Heart left ventricle (tissue), 16 donors: ENCODE measurements around the gene MGARP. TPM values are rescaled to one million over a fixed set of nuclear protein-coding genes. Genes with fewer than 3 reads are reported as not detected.

Source experiments
- ATAC-seq, 4 donors: fragments of 200-7000 bp; cut with Tn5 transposase; one replicate each; pipeline ENCODE4 v1.9.1; 2020 to 2022; ENCODE audit warnings: moderate library complexity in 4 of 4, mild to moderate bottlenecking in 3 of 4, moderate number of reproducible peaks in 1 of 4
- DNase-seq, 5 donors: peaks; one replicate each; pipeline ENCODE4 v3.0.0-alpha.2; 2020
- H3K27ac ChIP-seq, 12 donors: fragments of 200-600 bp; sonication (generic) in 4 of 12; one replicate each; pipeline versions ENCODE4 v1.5.0 to v1.8.0; 2016 to 2022; ENCODE audit warnings: mild to moderate bottlenecking in 2 of 12
- H3K27me3 ChIP-seq, 9 donors: fragments of 200-600 bp; sonication (generic) in 2 of 9; one replicate each; pipeline versions ENCODE4 v1.5.1 to v1.8.0; 2016 to 2022; ENCODE audit warnings: mild to moderate bottlenecking in 3 of 9
- H3K36me3 ChIP-seq, 9 donors: fragments of 200-600 bp; sonication (generic) in 2 of 9; one replicate each; pipeline versions ENCODE4 v1.5.0 to v1.8.0; 2018 to 2022; ENCODE audit warnings: mild to moderate bottlenecking in 2 of 9
- H3K4me1 ChIP-seq, 12 donors: fragments of 200-600 bp; sonication (generic) in 4 of 12; one replicate each; pipeline versions ENCODE4 v1.5.0 to v1.8.0; 2016 to 2022; ENCODE audit warnings: mild to moderate bottlenecking in 3 of 12
- H3K4me3 ChIP-seq, 12 donors: fragments of 200-600 bp; sonication (generic) in 4 of 12; one replicate each; pipeline versions ENCODE4 v1.5.0 to v1.8.0; 2017 to 2022; ENCODE audit warnings: mild to moderate bottlenecking in 9 of 12, moderate library complexity in 4 of 12
- H3K9me3 ChIP-seq, 12 donors: fragments of 200-600 bp; sonication (generic) in 4 of 12; one replicate each; pipeline versions ENCODE4 v1.5.0 to v1.8.0; 2016 to 2022; ENCODE audit warnings: mild to moderate bottlenecking in 1 of 12
- CTCF ChIP-seq, 12 donors: fragments of 200-600 bp; sonication (generic) in 4 of 12; IDR thresholded peaks; one replicate each; pipeline versions ENCODE4 v1.5.0 to v1.8.0; 2018 to 2022; ENCODE audit warnings: antibody characterized with exemption in 12 of 12, mild to moderate bottlenecking in 5 of 12
- POLR2A ChIP-seq, 2 donors: fragments of 450-650 bp; IDR thresholded peaks; one replicate each; pipeline ENCODE4 v1.6.1; 2017; ENCODE audit warnings: antibody characterized with exemption in 2 of 2, mild to moderate bottlenecking in 2 of 2, moderate library complexity in 2 of 2
- WGBS, 4 donors: extraction: QIAGEN DNeasy Blood & Tissue Kit in 2 of 4; methylation state at CpG; one replicate each; pipeline versions ENCODE4 v1.1.5 to v1.1.7; 2013 to 2018; 5-methylcytosine and 5-hydroxymethylcytosine counted together
- intact Hi-C, 10 donors: fragments of 100-400 bp; cut with DNase I; formaldehyde crosslinking; loops; one replicate each; pipeline versions ENCODE4 v1.11.1 to v1.14.2; 2022
- polyA plus RNA-seq, 2 donors: library from polyadenylated mRNA; stranded (reverse); fragments of 200-250 nt; gene quantifications; one replicate each; pipeline ENCODE4 v1.2.3, GENCODE V29; 2013
- total RNA-seq, 9 donors: library from RNA; depleted of rRNA in 2 of 9; stranded (reverse); fragments of >200 nt in 2 of 9; fragmentation: NEBNext Ultra II Directional in 3 of 9; extraction: Animal tissue kit (Norgen Biotek cat#: 25700) in 3 of 9; gene quantifications; one replicate each; pipeline versions ENCODE4 v1.1.0 to v1.2.4, GENCODE V29; 2016 to 2023
- donor health status: ischemic (EF 13 %, LVEDD 7.1; RV severe dilation, severe dysfunction).
- donor health status: healthy with polysubstance abuse.
- donor health status: DM: no; HTN: yes; CAD: no.
- donor health status: DM: no; HTN: no; CAD: no.
- donor health status: ischemic (EF 25% LVEDD 6.9; RV normal size, moderate dysfunction).
- donor health status: ischemic (EF 25% LVEDD 5.7; RV mildly dilated, moderate dysfunction).
- donor health status: healthy.
- donor health status: DM: yes; HTN: yes; CAD: no.
- donor health status: ischemic (EF 35%, LVEDD 5.7; RV mildly dilated, moderate dysfunction).
- donor health status: nonischemic (EF 11% LVEDD 7.7; RV severe dilation, severe dysfunction).
- donor health status: DM: yes; HTN: yes; CAD: no.
- donor health status: PGD.
- donor health status: ischemic (EF 29% LVEDD 5.4; RV normal size, mild dysfunction).
- donor health status: nonischemic (EF 23%, LVEDD 6.1; RV moderate dilation, normal function).

The MGARP gene
- total and polyA plus RNA-seq, 11 donors, result 0.48 to 7.8 (median 0.98) TPM

GRCh38 chr4:139227729-139228404 is 52.2 kb downstream of the MGARP start:
- peaks cover 0 to 8% (median 0%) of the 10 kb centered on the region in 12 donors for H3K9me3 ChIP-seq
- no peak for DNase-seq
- WGBS, 4 donors, result 42 to 49% (median 44%) methylated on average over 2 of the region's 2 CpGs
- intact Hi-C loops, result loop anchor here in 8 of 10 donors (2.0 to 10.0 kb wide), 7 partner anchors 54 to 131 kb away; partner anchors contain the start of gene MGARP (in 2 of the 8)
- no peaks in the 10 kb centered on the region for H3K36me3 ChIP-seq
- ATAC-seq, result no peak
- H3K4me1 ChIP-seq, result peaks cover 0 to 8% (median 0%) of the 10 kb centered on the region in 12 donors
- H3K27ac ChIP-seq, result no peak overlapping the region
- H3K27me3 ChIP-seq, result no peaks in the 10 kb centered on the region
- peak in 4 of 12 donors; percentile 11 to 24 (median 16) for TF ChIP-seq CTCF (IDR thresholded peaks at IDR 0.05)
- TF ChIP-seq POLR2A (IDR thresholded peaks at IDR 0.05), result no peak
- no peak overlapping the region for H3K4me3 ChIP-seq

GRCh38 chr4:139223682-139224317 is 56.2 kb downstream of the MGARP start:
- intact Hi-C loops, result loop anchor here in 4 of 10 donors (5.0 to 10.0 kb wide), 4 partner anchors 61 to 121 kb away; partner anchors contain the start of gene MGARP (in 1 of the 4)
- Histone ChIP-seq H3K9me3 (peaks cover 0 to 8% (median 0%) of the 10 kb centered on the region in 12 donors), H3K4me1 (peaks cover 0 to 8% (median 4%) of the 10 kb centered on the region in 12 donors), H3K36me3 (no peaks in the 10 kb centered on the region), H3K27ac (peak overlapping the region in 1 of 12 donors; percentile 4), H3K4me3 (no peak overlapping the region), H3K27me3 (no peaks in the 10 kb centered on the region)
- peak in 3 of 4 donors; percentile 28 to 66 (median 58) for ATAC-seq
- peak in 4 of 5 donors; percentile 20 to 68 (median 55) for DNase-seq
- TF ChIP-seq CTCF (IDR thresholded peaks at IDR 0.05) (no peak), POLR2A (IDR thresholded peaks at IDR 0.05) (no peak)
- WGBS, 4 donors, result 71 to 80% (median 75%) methylated on average over 2 of the region's 2 CpGs

- Histone ChIP-seq H3K27ac (no peak overlapping the region), H3K4me1 (peaks cover 0 to 8% (median 4%) of the 10 kb centered on the region in 12 donors), H3K9me3 (peaks cover 0 to 8% (median 0%) of the 10 kb centered on the region in 12 donors), H3K4me3 (no peak overlapping the region), H3K36me3 (no peaks in the 10 kb centered on the region), H3K27me3 (no peaks in the 10 kb centered on the region)
- no peak for ATAC-seq
- TF ChIP-seq CTCF (IDR thresholded peaks at IDR 0.05), result no peak
- no peak for TF ChIP-seq POLR2A (IDR thresholded peaks at IDR 0.05)
- no peak for DNase-seq
- intact Hi-C loops, result loop anchor here in 4 of 10 donors (5.0 to 10.0 kb wide), 4 partner anchors 63 to 120 kb away; partner anchors contain the start of gene MGARP (in 1 of the 4)
- WGBS, 4 donors, result 88 to 96% (median 93%) methylated on average over 5 of the region's 5 CpGs
These were observed 57.8 kb downstream of the MGARP start for GRCh38 chr4:139222215-139222614.

- Histone ChIP-seq H3K4me1 (peaks cover 0 to 8% (median 4%) of the 10 kb centered on the region in 12 donors), H3K4me3 (no peak overlapping the region), H3K36me3 (no peaks in the 10 kb centered on the region), H3K27me3 (no peaks in the 10 kb centered on the region), H3K9me3 (peaks cover 0 to 8% (median 0%) of the 10 kb centered on the region in 12 donors), H3K27ac (no peak overlapping the region)
- TF ChIP-seq CTCF (IDR thresholded peaks at IDR 0.05) (no peak), POLR2A (IDR thresholded peaks at IDR 0.05) (no peak)
- ATAC-seq (peak in 2 of 4 donors; percentile 13 to 45), DNase-seq (no peak)
- 63 to 76% (median 65%) methylated on average over 5 of the region's 5 CpGs for WGBS, 4 donors
- intact Hi-C loops, result loop anchor here in 4 of 10 donors (5.0 to 10.0 kb wide), 4 partner anchors 63 to 119 kb away; partner anchors contain the start of gene MGARP (in 1 of the 4)
These were observed 58.3 kb downstream of the MGARP start for GRCh38 chr4:139221687-139222086.
